GM21786 (cell line): ENCODE data around the gene ACBD5.
A peak's percentile ranks its signal among the peaks of the same experiment; 100 is the strongest.
"Not testable (repeated sequence)": the region's sequence is repeated elsewhere in the genome, so short reads cannot be mapped to it uniquely, and the experiment has no call there.

Experiments
- ATAC-seq: cut with Tn5 transposase; IDR thresholded peaks from one replicate; pipeline ENCODE4 v1.9.1; 2021; ENCODE audit not compliant: unreplicated experiment

Gene ACBD5, protein sequence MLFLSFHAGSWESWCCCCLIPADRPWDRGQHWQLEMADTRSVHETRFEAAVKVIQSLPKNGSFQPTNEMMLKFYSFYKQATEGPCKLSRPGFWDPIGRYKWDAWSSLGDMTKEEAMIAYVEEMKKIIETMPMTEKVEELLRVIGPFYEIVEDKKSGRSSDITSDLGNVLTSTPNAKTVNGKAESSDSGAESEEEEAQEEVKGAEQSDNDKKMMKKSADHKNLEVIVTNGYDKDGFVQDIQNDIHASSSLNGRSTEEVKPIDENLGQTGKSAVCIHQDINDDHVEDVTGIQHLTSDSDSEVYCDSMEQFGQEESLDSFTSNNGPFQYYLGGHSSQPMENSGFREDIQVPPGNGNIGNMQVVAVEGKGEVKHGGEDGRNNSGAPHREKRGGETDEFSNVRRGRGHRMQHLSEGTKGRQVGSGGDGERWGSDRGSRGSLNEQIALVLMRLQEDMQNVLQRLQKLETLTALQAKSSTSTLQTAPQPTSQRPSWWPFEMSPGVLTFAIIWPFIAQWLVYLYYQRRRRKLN

DNA sequence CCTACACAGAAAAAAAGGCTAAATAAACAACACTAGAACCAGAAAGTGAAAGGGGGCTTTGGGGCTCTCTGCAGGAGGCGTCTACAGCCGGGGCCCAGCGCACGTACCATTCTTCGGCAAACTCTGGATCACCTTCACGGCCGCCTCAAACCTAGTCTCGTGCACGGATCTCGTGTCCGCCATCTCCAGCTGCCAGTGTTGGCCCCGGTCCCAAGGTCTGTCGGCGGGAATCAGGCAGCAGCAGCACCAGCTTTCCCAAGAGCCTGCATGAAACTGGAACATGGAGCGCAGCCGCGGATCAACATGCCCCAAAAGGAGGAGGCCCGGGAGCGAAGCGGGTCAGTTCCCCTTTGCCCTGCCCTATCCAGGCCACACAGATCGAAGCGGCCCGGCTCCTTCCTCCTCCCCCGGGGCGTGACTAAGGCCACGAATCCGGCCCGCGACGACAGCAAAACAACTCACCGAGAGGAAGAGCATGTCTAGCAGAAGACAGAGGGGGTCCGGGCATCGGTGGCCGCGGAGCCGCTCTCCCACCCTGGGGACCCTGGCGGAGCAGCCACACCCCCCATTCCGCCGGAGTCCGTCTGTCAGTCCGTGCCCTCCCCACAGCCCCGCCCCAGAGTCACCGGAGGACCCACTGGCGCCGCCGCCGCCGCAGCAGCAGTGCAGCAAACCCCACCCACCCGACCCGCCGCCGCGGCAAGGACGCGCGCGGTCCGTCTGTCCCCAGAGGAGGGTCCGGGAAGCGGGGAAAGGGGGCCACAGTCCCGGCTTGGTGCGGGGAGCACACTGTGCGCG lies at the start of gene ACBD5:
ACBD5 (minus strand) TSS at position 586 of the 798 bp plus-strand sequence; CDS start at position 477, 109 bp downstream.
- ATAC-seq: peak; percentile 40

DNA sequence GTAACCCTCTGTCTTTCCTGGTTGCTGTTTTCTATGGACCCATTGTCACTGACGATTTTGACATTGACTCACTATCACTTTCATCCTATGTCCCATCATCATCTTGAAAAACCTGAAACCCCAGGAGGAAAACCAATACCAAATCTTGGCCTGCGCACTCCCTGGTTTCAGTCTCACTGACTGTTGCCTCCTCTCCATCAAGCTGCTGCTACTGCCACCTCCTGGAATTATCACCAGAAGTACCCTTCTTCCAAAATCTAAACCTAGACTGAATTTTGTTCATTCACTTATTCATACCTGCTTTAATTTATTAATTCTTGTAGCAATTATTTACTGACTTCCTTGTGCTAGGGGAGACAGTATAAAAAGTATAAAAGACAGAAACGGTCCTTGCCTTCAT lies 44.5 kb upstream of the ACBD5 start:
- ATAC-seq: no peak

DNA sequence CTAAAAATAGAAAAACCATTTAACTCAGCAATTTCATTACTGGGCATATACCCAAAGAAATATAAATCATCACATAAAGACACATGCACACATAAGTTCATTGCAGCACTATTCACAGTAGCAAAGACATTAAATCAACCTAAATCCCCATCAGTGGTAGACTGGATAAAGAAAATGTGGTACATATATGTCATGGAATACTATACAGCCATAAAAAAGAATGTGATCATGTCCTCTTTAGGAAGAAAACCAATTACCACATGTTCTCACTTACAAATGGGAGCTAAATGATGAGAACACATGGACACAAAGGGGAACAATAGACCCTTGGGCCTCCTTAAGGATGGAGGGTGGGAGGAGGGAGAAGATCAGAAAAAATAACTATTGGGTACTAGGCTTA lies 36.0 kb upstream of the ACBD5 start:
- ATAC-seq: no peak

DNA sequence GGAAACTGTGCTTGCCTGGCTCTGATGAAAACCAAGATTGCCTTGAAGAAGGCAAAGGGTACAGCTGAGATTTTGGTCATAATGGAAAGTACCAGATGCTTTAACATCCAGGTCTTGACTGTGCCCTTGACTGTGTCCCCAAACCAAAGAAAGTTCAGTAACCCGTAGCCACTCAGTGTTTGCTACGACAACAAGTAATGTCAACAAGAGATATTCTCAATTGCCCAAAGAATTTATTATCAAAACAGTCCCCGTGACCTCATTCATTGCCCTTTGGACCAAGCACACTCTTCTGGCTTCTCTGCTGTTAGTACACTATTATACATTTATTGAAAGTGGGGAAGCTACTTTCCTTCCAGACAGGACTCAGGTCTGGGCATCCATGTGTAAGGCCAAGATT lies 25.4 kb upstream of the ACBD5 start:
- not testable (repeated sequence) for ATAC-seq

DNA sequence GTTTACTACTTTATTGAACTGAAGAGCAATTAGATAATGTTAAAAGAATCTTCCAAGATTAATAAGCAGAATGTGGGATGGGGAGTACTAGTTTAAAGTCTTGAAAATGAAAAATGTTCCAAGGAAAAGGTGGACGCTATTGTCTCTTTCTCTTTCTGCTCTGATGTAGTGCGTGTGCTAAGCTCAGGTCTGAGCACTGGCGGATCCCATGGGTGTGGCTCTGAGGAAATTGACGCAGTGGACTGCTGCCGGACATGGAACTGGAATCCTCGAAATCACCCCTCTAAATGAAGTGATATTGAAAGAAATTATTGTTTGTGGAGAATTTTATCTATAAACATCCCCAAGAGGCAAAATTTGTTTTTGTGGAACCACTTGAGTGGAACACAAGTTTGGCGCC lies 22.2 kb upstream of the ACBD5 start:
- ATAC-seq: not testable (repeated sequence)

DNA sequence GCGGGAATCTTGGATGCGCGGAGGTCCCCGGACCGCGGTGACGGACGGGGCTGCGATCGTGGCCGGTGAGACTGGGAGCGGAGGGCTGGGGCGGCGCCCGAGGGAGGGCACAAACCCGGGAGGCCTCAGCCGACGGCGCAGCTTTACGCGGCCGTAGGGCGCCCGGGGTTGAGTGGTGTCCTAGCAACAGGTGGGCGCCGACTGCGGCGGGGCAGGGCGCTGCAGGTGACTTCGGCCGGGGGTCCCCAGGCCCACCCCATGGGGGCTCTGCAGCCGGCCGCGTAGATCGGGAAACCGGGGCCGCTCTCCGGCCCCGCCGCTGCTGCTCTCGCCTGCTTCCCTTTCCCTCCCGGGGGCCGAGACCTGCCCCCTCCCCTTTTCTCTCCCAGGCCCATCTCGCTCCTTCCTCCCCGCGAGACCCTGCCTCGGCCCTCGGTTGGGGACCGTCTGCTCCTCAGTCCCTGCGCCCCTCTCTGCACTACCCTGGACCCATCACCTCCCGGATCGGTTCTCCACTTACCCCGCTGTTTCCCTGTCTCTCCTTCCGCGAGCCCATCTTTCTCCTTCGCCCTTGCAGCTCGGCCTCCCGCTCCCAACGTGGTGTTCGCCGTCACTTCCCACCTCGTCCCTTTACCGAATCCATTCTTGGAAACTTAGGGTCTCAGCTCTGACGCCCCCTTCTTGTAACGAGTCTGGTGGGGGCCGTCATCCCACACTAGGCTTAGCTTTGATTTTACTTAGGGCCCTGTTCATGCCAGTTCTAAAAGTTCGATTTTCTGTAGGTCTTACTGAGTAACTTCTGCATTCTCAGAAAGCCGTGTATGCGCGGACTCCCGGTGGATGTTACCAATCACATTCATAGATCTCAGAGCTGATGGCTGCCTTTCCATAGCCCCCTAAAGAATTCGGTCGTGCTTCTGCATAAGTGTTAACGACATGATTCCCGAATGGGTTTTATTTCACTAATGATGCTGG lies 18.5 kb upstream of the ACBD5 start:
- no peak for ATAC-seq

DNA sequence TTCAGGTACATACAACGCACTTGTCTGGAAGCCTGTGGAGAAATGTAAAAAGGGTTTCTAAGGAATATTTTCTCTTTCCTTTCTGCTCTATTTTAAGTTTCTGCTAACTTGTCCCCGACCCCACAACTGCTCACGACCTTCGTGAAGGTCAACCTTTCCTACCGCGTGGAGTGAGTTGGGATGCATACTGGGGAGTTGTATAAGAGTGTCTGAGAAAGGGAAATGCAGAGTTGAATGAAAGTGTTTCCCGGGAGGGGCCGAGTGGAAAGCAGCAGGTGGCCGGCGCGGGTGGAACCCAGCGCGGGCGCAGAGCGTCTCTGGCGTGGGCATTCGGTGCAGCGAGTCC lies 17.9 kb upstream of the ACBD5 start:
- no peak for ATAC-seq

DNA sequence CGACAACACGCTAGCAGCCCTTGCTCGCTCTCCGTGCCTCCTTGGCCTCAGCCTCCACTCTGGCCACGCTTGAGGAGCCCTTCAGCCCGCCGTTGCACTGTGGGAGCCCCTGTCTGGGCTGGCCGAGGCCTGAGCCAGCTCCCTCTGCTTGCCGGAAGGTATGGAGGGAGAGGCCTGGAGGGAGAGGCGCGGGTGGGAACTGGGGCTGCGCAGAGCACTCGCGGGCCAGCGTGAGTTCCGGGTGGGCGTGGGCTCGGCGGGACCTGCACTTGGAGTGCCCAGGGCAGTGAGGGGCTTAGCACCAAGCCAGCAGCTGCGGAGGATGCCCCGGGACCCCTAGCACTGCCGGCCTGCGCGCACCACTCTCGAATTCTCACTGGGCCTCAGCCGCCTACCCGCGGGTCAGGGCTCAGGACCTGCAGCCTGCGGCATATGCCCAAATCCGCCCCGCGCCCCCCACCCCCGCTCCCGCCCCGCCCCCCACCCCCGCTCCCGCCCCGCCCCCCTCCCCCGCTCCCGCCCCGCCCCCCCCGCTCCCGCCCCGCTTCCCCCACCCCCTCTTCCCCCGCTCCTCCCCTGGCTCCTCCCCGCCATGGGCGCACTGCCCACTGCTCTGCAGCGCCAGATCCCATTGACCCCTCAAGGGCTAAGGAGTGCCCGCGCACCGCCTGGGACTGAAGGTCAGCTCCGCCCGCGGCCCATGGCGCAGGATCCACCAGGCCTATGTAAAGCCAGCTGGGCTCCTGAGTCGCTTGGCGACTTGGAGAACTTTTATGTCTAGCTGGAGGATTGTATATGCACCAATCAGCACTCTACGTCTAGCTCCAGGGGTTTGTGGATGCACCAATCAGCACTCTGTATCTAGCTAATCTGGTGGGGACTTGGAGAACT lies 15.9 kb upstream of the ACBD5 start:
- no peak for ATAC-seq

DNA sequence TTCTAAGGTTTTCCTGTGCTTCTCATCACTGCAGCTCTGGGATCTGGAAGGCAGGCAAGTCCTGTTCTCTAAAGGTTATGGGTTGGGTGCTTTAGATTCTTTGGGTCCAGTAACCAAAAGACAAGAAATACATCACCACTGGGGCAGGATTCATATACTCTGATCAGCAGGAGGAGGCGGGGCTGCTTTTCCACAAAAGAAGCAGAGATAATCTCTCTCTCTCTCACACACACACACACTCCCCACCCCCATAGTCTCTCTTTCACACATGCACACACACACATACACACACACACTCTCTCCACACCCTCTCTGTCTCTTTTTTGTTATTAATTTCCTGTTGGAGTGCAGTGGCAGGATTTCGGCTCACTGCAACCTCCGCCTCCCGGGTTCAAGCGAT lies 13.0 kb upstream of the ACBD5 start:
- ATAC-seq: no peak

DNA sequence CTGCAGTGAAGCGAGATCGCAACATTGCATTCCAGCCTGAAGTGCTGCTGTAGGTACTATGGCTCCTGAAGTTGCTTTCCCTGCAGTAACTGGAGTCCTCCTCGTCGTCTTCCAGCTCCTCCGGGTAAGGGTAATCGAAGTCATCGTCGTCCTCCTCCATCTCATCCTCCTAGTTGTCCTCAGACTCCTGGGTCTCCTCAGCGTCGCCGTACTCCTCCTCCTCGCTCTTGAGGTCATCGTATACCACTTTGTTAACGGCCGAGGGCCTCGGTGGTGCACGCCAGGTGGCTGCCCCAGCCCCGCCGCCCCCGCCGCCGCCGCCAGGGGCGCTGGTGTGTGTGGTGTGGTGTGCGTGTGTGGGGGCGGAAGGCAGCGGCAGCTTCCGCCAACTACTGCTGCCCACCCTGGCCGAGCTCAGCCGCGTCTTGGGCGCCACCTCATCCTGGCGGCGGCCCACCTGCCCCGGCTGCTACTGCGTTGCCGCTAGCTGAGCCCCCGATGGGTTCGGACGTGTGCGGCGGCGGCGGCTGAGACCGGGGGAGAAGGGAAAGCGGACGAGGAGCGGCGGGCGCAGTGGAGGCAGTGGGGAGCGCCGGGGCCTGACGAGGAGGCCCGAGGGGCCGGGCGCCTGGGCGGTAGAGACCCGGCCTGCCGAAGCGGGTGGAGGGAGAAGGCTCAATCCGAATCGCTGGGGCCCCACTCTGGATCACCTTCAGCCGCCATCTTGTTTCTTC lies 11.8 kb upstream of the ACBD5 start:
- ATAC-seq: peak; percentile 95

DNA sequence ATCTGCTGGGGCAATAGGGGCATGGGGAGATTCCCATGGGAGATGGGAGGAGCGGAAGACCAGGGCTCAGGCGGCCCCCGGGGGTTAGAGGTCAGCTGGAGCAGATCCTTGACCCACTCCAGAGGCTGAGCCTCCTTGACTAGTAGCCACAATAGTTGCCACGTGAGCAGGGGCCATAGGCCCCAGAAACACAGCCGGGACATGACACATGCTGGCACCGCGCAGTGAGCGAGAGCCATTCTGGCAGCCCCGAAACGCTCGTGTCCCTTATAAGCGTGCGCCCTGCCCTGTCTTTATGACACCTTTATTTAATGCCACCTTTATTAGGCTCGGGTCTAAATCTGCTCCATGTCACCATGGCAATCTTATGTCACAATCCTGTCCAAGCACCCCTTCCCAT lies 11.0 kb upstream of the ACBD5 start:
- no peak for ATAC-seq

DNA sequence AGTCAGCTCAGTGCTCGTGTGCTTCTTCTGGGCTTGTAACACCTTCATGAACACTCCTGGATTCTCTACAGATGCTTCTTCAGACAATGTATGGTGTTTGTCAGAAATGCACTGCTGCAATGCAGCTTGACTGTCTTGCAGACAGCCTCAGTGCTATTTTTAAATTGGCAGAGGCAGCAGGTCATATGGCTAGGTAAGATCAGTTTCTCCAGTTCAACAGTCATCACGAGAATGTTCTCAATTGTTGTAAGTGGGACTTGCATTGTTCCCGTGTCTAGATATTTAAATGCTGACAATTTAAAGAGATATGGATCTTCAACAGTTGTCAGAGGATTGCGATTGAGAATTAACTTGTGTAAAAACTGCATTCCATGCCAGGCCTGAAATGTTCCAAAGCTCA lies 7.6 kb upstream of the ACBD5 start:
- no peak for ATAC-seq

DNA sequence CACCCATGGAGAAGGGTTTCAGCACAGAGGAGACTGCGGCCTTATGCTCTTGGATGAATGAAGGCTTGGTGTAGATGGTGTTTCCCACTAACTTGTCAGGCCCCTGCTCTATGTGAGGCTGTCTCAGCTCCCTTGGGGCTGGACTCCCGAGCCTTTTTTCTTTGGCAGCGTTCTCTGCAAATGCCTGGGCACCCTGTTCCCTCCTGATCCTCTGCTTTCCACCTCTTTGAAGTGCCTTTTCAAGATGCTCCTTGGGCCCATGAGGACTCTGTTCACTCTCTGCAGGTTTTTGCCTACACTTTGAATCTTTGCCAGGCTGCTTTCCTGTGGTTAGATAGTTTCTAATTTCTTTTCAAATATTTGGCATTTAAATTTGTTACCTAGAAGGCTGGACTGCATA lies 6.8 kb upstream of the ACBD5 start:
- ATAC-seq: no peak

DNA sequence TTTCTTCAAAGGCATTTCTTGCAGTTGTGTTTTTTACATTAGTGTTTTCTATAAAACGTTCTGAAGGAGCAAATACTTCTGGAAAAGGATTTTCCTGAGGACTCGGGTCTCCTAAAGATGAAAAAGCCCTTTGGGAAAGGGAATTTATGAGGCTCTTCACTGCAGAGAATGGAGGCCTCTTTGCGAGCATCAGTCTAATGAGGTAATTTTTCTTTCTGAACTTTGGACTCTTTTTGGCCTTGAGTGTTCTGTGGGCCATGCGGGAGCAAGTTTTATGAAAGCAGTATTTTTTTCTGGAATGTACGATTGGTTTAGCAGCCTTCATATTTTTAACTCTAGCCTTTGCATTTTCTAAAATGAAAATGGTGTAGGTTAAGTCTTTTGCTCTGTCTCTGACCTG lies 6.4 kb upstream of the ACBD5 start:
- no peak for ATAC-seq

DNA sequence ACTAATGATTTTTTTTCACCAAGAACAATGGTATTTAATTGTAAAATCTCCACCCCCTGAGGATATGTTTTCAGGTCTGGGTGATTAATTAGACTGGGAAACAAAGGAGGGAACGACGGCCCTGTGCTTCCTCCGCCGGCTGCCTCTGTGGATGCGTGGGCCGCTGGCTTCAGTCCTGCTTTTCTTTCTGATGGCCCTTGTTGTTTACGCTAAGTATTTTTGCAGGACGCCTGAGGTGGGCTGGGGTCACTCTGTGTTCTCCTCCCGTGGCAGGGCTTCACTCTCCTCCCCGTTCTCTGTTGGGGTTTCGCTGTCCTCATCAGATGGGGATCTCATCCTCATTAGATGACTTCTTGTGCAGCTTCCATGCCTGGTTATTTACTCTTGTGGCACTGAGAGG lies 5.2 kb upstream of the ACBD5 start:
- no peak for ATAC-seq

DNA sequence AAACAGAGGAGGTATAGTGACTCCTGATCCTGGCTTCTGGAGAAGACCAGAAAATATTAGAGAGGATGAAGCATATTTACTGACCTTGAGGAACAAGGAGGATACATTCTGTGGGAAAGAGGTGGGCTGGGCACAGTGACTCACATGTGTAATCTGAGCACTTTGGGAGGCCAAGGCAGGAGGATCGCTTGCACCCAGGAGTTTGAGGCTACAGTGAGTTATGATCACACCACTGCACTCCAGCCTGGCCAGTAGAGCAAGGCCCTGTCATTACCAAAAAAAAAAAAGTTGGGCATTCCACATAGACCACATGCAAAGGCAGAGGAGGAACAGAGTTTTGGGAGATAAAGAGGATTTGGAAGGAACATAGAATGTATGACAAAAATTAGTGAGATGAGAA lies 4.4 kb upstream of the ACBD5 start:
- ATAC-seq: no peak

DNA sequence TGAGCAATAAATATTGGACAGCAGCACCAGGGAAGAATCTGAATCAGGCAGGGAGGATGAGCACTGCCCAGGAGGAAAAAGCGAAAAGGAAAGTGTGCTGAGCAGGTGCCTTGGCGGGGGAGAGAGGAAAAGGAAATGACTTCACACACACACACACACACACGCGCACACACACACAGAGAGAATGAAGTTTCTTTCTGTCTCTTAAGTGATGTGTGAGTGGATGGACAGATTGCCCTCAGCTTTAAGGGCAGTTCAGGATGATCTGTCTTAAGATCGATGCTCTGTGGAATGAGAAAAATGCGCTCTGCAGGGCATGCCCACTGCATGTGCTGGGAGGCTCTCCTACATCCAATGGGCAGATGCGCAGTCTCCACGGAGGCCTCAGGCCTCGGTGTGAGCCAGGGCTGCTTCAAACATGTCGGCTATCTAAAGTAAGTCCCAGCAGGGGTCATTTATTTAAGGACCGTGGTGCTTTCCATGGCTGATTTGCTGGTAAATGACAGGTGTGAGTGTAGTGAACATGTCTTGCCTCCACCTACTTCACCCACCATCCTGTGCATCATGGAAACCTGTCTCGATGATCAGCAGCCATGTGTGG lies 2.5 kb upstream of the ACBD5 start:
- peak; percentile 36 for ATAC-seq

DNA sequence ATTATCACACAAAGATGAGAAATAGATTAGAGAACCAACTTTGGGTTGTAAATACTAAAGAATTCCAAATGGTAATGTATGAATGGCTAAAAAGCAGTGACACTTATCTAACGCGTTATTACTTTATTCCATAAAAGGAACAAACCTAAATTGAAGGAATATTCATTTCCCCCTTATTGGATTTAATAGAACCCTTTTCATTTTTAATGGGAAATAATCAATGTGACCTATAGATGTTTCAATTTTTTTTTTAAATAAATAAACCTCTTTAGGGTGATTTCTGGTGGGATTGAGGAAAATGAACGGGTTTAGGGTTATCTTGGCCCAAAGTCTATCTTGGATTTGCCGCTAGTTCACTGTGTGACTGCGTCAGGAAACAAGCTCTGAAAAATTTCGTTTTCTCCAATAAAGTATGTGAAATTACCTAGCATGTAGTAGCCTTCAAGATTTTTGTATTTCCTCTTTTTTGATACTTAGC lies 1.9 kb upstream of the ACBD5 start:
- no peak for ATAC-seq
